Astrocyte (in vitro differentiated cells and primary cell): Measurements from ENCODE around the gene TTLL8. TPM values are rescaled to one million over a fixed set of nuclear protein-coding genes. Genes with fewer than 3 reads are reported as not detected.

Experiments
- DNase-seq: peaks from one replicate; pipeline ENCODE4 v3.0.0-alpha.2; 2010; ENCODE audit warnings: low read depth
- FAIRE-seq: peaks from 2 replicates; lab custom pipeline; 2011; peaks lifted over from hg19 to GRCh38; lab: Jason Lieb, UNC
- H2AFZ ChIP-seq: 2 replicates; pipeline ENCODE4 v1.6.0; 2012; ENCODE audit warnings: low read depth, low read length, inconsistent platforms
- H3K27ac ChIP-seq: 2 replicates; pipeline ENCODE4 v1.5.1; 2011; ENCODE audit warnings: low read depth, low read length, inconsistent platforms
- H3K27me3 ChIP-seq: 2 replicates; pipeline ENCODE4 v1.6.0; 2011; ENCODE audit warnings: low read length, inconsistent platforms; ENCODE audit not compliant: insufficient read depth
- H3K36me3 ChIP-seq: 2 replicates; pipeline ENCODE4 v1.5.1; 2011; ENCODE audit warnings: low read length, inconsistent platforms; ENCODE audit not compliant: insufficient read depth
- H3K4me1 ChIP-seq: 2 replicates; pipeline ENCODE4 v1.5.1; 2011; ENCODE audit warnings: low read length, inconsistent platforms; ENCODE audit not compliant: insufficient read depth
- H3K4me2 ChIP-seq: 2 replicates; pipeline ENCODE4 v1.6.0; 2012; ENCODE audit warnings: low read length, inconsistent platforms
- H3K4me3 ChIP-seq: 2 replicates; pipeline ENCODE4 v1.5.1; 2011; ENCODE audit warnings: low read depth, mild to moderate bottlenecking, low read length, inconsistent platforms; ENCODE audit not compliant: insufficient read depth
- H3K79me2 ChIP-seq: 2 replicates; pipeline ENCODE4 v1.6.0; 2012; ENCODE audit warnings: mild to moderate bottlenecking, low read length, inconsistent platforms; ENCODE audit not compliant: insufficient read depth
- H3K9ac ChIP-seq: 2 replicates; pipeline ENCODE4 v1.6.0; 2012; ENCODE audit warnings: mild to moderate bottlenecking, low read length, inconsistent platforms
- H3K9me3 ChIP-seq: 2 replicates; pipeline ENCODE4 v1.5.1; 2012; ENCODE audit warnings: low read depth, mild to moderate bottlenecking, low read length, inconsistent platforms; ENCODE audit not compliant: insufficient read depth
- H4K20me1 ChIP-seq: 2 replicates; pipeline ENCODE4 v1.6.0; 2012; ENCODE audit warnings: low read length, inconsistent platforms; ENCODE audit not compliant: insufficient read depth
- H3K27ac Mint-ChIP-seq: one replicate; pipeline ENCODE4 v1.8.0; 2021; ENCODE audit warnings: mild to moderate bottlenecking, mixed read lengths; ENCODE audit not compliant: unreplicated experiment
- H3K27me3 Mint-ChIP-seq: one replicate; pipeline ENCODE4 v1.8.0; 2021; ENCODE audit warnings: low read depth, mixed read lengths; ENCODE audit not compliant: unreplicated experiment
- H3K36me3 Mint-ChIP-seq: one replicate; pipeline ENCODE4 v1.8.0; 2021; ENCODE audit warnings: low read depth, mixed read lengths; ENCODE audit not compliant: unreplicated experiment
- H3K4me1 Mint-ChIP-seq: one replicate; pipeline ENCODE4 v1.8.0; 2021; ENCODE audit warnings: low read depth, mixed read lengths; ENCODE audit not compliant: unreplicated experiment
- H3K4me3 Mint-ChIP-seq: one replicate; pipeline ENCODE4 v1.8.0; 2021; ENCODE audit warnings: mild to moderate bottlenecking, moderate library complexity, mixed read lengths; ENCODE audit not compliant: unreplicated experiment
- H3K9me3 Mint-ChIP-seq: one replicate; pipeline ENCODE4 v1.8.0; 2021; ENCODE audit warnings: mild to moderate bottlenecking, mixed read lengths; ENCODE audit not compliant: unreplicated experiment
- CTCF ChIP-seq: IDR thresholded peaks from 2 replicates; pipeline ENCODE4 v1.5.1; 2011; ENCODE audit warnings: low read depth, mild to moderate bottlenecking, inconsistent platforms, low read length, moderate library complexity; ENCODE audit not compliant: insufficient read depth
- EZH2 ChIP-seq: IDR thresholded peaks from 2 replicates; pipeline ENCODE4 v1.6.1; 2012; ENCODE audit warnings: mild to moderate bottlenecking, low read length, inconsistent platforms; ENCODE audit not compliant: insufficient read depth
- total RNA-seq: library from RNA; stranded (reverse); gene quantifications from 2 replicates; pipeline ENCODE4 v1.2.1, GENCODE V29; 2021

The TTLL8 gene
- total RNA-seq, 1 donor from 2014 or later: not detected

- no peak overlapping the region for H3K4me3 Mint-ChIP-seq
- H3K27me3 Mint-ChIP-seq: peaks cover 38% of the 10 kb centered on the region
- Histone ChIP-seq H3K4me1 (no peaks in the 10 kb centered on the region), H3K27ac (no peak overlapping the region), H3K27me3 (peaks cover 12% of the 10 kb centered on the region), H3K9me3 (no peaks in the 10 kb centered on the region), H2AFZ (no peak overlapping the region), H3K4me2 (no peak overlapping the region), H3K4me3 (no peak overlapping the region), H3K79me2 (no peaks in the 10 kb centered on the region), H4K20me1 (no peaks in the 10 kb centered on the region), H3K9ac (no peak overlapping the region), H3K36me3 (no peaks in the 10 kb centered on the region)
- FAIRE-seq (no peak), DNase-seq (no peak)
- peaks cover 2% of the 10 kb centered on the region for H3K9me3 Mint-ChIP-seq
- TF ChIP-seq CTCF (no peak), EZH2 (no peak)
- H3K27ac Mint-ChIP-seq: no peak overlapping the region
- H3K36me3 Mint-ChIP-seq: peaks cover 2% of the 10 kb centered on the region
- H3K4me1 Mint-ChIP-seq: peaks cover 4% of the 10 kb centered on the region
Observed at GRCh38 chr22:50000587-50001387, 57.3 kb downstream of the TTLL8 start.

GRCh38 chr22:49999946-50000586 is 58.0 kb downstream of the TTLL8 start:
- H3K27me3 ChIP-seq: peaks cover 11% of the 10 kb centered on the region
- FAIRE-seq (no peak), DNase-seq (no peak)
- Mint-ChIP-seq H3K27ac (no peak overlapping the region), H3K9me3 (peaks cover 2% of the 10 kb centered on the region), H3K4me1 (peaks cover 4% of the 10 kb centered on the region), H3K36me3 (peaks cover 2% of the 10 kb centered on the region), H3K27me3 (peaks cover 35% of the 10 kb centered on the region), H3K4me3 (no peak overlapping the region)
- H2AFZ ChIP-seq: peak overlapping the region; percentile 56
- H3K79me2 ChIP-seq: no peaks in the 10 kb centered on the region
- H4K20me1 ChIP-seq: no peaks in the 10 kb centered on the region
- H3K4me1 ChIP-seq: no peaks in the 10 kb centered on the region
- no peaks in the 10 kb centered on the region for H3K36me3 ChIP-seq
- no peak overlapping the region for H3K27ac ChIP-seq
- H3K9ac ChIP-seq: no peak overlapping the region
- no peak overlapping the region for H3K4me3 ChIP-seq
- peak overlapping the region; percentile 39 for H3K4me2 ChIP-seq
- no peak for TF ChIP-seq CTCF
- TF ChIP-seq EZH2: no peak
- H3K9me3 ChIP-seq: no peaks in the 10 kb centered on the region
